ENCODE data around the gene DICER1. TPM values are rescaled to one million over a fixed set of nuclear protein-coding genes. Genes with fewer than 3 reads are reported as not detected.

The DICER1 gene
- total RNA-seq, 4 donors from 2014 or later = 54.5 to 94.8 (median 83.8) TPM

GRCh38 chr14:95048771-95049312 is 108.5 kb downstream of the DICER1 start:
- no peak for DNase-seq (ENCODE audit: low spot score in 2 of 2)
- Histone ChIP-seq H3K9me3 (no peaks in the 10 kb centered on the region), H3K27ac (no peak overlapping the region), H3K4me1 (no peaks in the 10 kb centered on the region), H3K36me3 (no peaks in the 10 kb centered on the region), H3K4me3 (no peak overlapping the region), H3K27me3 (no peaks in the 10 kb centered on the region)
- 89 to 91% methylated on average over 10 of the region's 10 CpGs for WGBS, 2 donors
- TF ChIP-seq EP300 (IDR thresholded peaks at IDR 0.05) (no peak), POLR2A (IDR thresholded peaks at IDR 0.05) (no peak), CTCF (IDR thresholded peaks at IDR 0.05) (no peak)

GRCh38 chr14:95047754-95048153 is 109.6 kb downstream of the DICER1 start:
- no peak overlapping the region for H3K4me3 ChIP-seq
- H3K27me3 ChIP-seq = no peaks in the 10 kb centered on the region
- DNase-seq (ENCODE audit: low spot score in 2 of 2) = no peak
- H3K4me1 ChIP-seq = no peaks in the 10 kb centered on the region
- 88 to 90% methylated on average over 7 of the region's 7 CpGs for WGBS, 2 donors
- H3K27ac ChIP-seq = no peak overlapping the region
- H3K9me3 ChIP-seq = no peaks in the 10 kb centered on the region
- no peaks in the 10 kb centered on the region for H3K36me3 ChIP-seq
- TF ChIP-seq EP300 (IDR thresholded peaks at IDR 0.05) = no peak
- TF ChIP-seq CTCF (IDR thresholded peaks at IDR 0.05) = no peak
- no peak for TF ChIP-seq POLR2A (IDR thresholded peaks at IDR 0.05)

DNA sequence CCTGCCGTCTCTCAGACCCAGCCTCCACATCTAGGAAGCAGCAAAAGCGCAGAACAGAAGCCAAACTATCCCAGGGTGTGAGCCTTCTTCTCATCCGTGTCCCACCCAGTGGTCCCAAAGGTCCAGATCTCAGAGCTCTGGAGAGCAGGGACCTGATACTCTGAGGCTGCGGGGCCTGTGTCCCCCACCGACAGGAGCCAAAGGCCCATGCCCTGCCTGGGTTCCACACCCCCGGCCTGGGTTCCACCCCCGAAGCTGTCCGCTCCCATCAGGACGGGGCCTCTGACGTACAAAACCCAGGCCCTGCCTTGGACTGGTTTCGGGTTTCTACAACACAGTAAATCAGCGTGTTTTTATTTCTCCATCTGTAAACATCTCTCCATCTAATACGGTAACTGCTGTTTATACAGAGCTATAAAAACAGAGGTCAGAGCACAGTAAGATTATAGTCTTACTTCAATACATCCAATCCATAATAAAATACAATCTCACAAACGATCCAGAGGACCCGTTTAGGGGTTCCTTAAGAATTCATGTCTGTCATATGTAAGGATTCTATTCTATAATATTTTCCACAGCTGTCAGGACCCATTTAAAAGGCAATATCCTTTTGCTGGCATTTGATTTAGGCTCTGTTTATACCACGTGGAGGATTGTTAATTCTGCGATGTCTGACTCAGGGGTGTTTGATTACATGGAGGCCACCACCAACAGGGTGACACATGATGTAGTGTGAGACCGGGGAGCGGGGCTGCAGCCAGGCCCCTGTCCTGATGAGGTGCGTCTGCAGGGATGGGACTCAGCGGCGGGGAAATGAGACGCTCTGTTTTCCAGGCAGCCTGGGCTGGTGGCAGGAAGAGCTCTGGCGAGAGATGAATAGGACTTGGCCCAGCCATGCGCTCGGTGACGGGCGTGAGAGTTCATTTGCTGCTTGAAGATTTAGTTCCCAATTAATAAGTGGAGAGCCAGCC is 110.3 kb downstream of the DICER1 start:
- Histone ChIP-seq H3K36me3 (no peaks in the 10 kb centered on the region), H3K27ac (no peak overlapping the region), H3K27me3 (no peaks in the 10 kb centered on the region), H3K4me1 (no peaks in the 10 kb centered on the region), H3K4me3 (no peak overlapping the region), H3K9me3 (no peaks in the 10 kb centered on the region)
- 61 to 67% methylated on average over 28 of the region's 28 CpGs for WGBS, 2 donors
- DNase-seq (ENCODE audit: low spot score in 2 of 2) = no peak
- no peak for TF ChIP-seq EP300 (IDR thresholded peaks at IDR 0.05)
- TF ChIP-seq POLR2A (IDR thresholded peaks at IDR 0.05) = no peak
- no peak for TF ChIP-seq CTCF (IDR thresholded peaks at IDR 0.05)

DNA sequence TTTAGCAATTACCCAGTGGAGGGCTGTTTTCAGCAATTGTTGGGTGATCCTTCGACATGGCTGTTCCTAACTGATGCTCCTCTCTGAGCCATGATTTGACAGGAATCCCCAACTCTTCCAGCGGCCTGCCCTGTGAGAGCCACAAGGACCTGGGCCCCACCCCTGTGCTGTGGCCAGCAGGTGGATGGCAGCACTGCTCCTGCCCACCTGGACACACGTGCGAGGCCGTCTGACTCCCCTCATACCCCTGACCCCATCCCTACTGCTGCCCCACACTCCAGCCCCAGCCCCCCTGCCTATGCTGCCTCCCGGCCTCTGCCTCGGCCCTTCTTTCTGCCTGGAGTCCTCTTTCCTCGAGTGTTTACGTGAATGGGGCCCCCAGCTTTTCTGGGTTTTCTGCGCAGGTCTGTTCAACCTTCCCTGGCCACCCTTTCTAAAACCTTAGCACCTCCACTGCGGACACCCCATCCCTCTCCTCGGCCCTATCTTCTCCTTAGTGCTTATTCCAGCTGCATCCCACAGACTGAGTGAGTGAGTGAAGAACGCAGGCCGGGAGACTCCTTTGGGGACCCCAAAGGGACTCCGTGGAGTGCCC is 111.4 kb downstream of the DICER1 start:
- H3K9me3 ChIP-seq = no peaks in the 10 kb centered on the region
- no peak for DNase-seq (ENCODE audit: low spot score in 2 of 2)
- H3K27ac ChIP-seq = no peak overlapping the region
- no peaks in the 10 kb centered on the region for H3K27me3 ChIP-seq
- H3K36me3 ChIP-seq = no peaks in the 10 kb centered on the region
- H3K4me3 ChIP-seq = no peak overlapping the region
- no peak for TF ChIP-seq EP300 (IDR thresholded peaks at IDR 0.05)
- WGBS, 2 donors = 88 to 89% methylated on average over 15 of the region's 15 CpGs
- H3K4me1 ChIP-seq = no peaks in the 10 kb centered on the region

GRCh38 chr14:95045106-95045701 is 112.1 kb downstream of the DICER1 start:
- H3K4me1 ChIP-seq = peaks cover 0 to 3% (median 0%) of the 10 kb centered on the region in 4 donors
- H3K9me3 ChIP-seq = no peaks in the 10 kb centered on the region
- H3K4me3 ChIP-seq = no peak overlapping the region
- DNase-seq (ENCODE audit: low spot score in 2 of 2) = no peak
- H3K27ac ChIP-seq = no peak overlapping the region
- TF ChIP-seq EP300 (IDR thresholded peaks at IDR 0.05) (no peak), CTCF (IDR thresholded peaks at IDR 0.05) (no peak), POLR2A (IDR thresholded peaks at IDR 0.05) (no peak)
- no peaks in the 10 kb centered on the region for H3K27me3 ChIP-seq
- H3K36me3 ChIP-seq = no peaks in the 10 kb centered on the region
- 50 to 57% methylated on average over 13 of the region's 13 CpGs for WGBS, 2 donors
